ENCODE results near the gene SLC9A3.

GRCh38 chr5:493119-493701, 31.0 kb downstream of the SLC9A3 start:
- TF ChIP-seq CTCF (IDR thresholded peaks at IDR 0.05) (no peak), EP300 (IDR thresholded peaks at IDR 0.05; ENCODE audit: low read depth) (no peak), POLR2A (IDR thresholded peaks at IDR 0.05) (no peak)

Data from transverse colon (tissue), 3 donors.